HG03135 (cell line): ENCODE data around the gene OCLN.
"Not testable (repeated sequence)": the region's sequence is repeated elsewhere in the genome, so short reads cannot be mapped to it uniquely, and the experiment has no call there.

Experiments
- ATAC-seq: cut with Tn5 transposase; IDR thresholded peaks from one replicate; pipeline ENCODE4 v1.9.1; 2021; ENCODE audit warnings: mild to moderate bottlenecking, moderate library complexity; ENCODE audit not compliant: unreplicated experiment

The OCLN gene

GRCh38 chr5:69489246-69489645 is 3.3 kb upstream of the OCLN start:
- ATAC-seq: no peak

DNA sequence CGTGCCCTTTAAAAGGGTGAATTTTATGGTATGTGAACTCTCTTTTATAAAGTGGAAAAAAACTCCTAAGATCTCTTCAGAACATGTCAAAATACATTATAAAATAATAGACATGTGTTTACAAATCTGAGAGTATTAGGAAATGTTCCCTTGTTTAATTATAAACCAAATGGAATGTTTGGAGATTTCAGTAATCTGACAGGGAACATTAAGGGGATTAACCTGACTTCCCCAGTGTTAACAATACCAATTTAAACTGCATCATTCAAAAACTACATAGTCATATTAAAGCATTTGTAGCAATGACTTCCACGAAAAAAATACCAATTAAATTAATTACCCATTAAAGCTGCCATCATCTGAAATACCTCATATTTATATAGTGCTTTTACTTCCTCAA is 1.6 kb upstream of the OCLN start:
- no peak for ATAC-seq

DNA sequence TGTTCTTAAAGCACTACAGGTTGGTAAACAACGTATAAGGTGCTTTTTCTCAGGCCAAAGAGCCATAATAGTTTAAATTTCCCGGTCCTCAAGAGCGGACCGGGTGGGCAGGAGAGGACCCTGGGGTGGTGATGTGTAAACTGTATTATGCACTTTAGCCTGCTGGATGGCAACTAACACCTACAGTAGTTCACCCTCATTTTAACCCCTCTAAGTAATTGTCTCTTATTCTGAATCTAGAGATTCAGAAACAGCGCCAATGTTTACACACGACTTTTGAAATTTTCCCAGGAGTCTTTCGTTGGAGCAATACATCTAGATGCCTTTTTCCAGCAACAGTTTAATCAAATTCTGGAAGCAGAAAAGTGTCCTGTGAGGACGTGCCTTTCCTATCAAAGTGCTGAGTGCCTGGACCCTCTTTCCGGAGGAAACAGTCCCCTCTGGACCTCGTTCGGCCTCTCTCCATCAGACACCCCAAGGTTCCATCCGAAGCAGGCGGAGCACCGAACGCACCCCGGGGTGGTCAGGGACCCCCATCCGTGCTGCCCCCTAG is 676 bp upstream of the OCLN start:
- ATAC-seq: no peak

DNA sequence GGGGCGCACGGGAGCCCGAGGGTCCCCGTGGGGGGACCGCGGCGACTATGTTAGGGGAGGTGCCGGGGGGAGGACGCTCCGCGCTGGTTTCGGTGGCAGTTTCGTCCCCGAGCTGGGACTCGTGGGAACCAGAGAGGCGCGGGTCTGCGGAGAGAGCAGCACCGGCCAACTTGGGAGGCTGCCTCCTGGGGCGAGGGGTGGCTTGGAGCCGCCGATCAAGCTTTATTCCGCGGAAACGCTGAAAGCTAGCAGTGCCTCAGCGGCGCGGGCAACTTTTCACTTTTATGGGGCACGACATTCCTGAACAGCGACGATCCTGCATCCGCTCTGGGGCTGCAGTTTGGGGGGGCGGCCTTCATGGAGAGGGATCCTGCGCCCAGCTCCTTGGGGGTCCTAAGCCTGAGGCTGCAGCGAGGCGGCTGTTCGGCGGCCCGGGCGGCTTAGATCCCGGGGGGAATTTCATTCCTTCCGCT is 369 bp downstream of the OCLN start:
- no peak for ATAC-seq

- no peak for ATAC-seq
These were observed 975 bp downstream of the OCLN start for GRCh38 chr5:69493396-69494133.

DNA sequence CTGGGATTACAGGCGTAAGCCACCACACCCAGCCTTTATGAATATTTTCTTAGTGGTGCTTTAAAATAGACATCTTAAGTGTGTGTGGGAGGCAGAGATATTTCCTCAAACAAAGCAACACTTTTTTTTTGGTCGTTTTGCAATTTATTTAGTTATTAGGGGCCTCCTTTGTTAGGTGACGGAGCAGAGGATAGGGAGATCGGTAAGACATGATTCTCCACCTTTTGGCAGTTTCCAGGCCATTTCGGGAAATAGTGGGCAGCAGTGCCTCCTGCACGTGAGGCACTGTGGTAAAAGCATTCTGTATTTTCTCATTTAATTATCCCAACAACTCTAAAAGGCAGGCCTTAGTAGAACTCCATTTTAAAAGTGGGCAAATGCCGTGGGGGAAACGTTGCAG is 1.9 kb downstream of the OCLN start:
- no peak for ATAC-seq

DNA sequence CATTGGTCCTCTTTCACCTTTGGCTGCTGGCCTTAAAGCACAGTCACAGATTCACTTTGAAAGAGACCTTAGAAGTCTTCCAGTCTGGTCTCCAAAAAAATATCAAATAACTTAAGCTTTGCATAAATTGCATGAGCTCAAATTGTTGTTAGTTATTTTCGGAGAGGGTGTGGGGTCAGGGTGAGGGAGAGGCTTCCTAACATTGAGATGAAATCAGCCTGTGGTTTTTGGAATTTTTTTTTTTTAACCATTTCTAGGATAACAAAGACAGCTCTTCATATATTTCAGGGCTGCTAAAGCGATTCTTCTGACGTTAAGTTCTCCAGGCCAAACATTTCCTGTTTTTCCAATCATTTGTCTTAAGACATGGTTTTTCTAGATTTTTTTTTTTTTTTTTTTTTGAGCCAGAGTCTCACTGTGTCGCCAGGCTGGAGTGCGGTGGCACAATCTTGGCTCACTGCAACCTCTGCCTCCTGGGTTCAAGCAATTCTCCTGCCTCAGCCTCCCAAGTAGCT is 4.5 kb downstream of the OCLN start:
- no peak for ATAC-seq

DNA sequence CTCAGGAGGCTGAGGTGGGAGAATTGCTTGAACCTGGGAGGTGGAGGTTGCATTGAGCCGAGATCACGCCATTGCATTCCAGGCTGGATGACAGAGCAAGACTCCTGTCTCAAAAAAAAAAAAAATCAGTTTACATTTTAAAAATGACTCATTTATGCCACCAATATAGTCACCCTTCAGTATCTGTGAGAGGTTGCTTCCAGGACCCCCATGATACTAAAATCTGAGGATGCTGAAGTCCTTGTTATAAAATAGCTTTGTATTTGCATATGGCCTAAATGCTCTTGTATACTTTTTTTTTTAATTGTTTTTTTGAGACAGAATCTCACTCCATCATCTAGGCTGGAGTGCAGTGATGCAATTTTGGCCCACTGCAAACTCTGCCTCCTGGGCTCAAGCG is 5.8 kb downstream of the OCLN start:
- ATAC-seq: no peak

DNA sequence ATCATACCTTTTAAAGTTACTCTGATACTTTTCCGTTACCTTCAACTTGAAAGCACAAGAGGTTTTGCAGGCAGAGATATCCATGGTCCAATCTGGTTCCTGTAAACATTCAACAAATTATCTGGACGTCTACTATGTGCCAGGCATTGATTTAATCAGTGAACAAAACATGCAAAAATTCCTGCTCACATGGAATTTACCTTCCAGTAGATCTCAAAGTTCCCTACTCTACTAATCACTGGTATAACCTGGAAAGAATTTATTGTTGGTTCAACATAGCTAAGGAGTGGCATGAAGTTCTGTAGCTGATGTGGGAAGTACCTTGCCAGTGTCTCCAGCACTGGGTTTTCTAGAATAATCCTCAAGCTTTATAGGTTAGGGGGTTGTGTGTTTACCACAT is 9.8 kb downstream of the OCLN start:
- ATAC-seq: no peak

DNA sequence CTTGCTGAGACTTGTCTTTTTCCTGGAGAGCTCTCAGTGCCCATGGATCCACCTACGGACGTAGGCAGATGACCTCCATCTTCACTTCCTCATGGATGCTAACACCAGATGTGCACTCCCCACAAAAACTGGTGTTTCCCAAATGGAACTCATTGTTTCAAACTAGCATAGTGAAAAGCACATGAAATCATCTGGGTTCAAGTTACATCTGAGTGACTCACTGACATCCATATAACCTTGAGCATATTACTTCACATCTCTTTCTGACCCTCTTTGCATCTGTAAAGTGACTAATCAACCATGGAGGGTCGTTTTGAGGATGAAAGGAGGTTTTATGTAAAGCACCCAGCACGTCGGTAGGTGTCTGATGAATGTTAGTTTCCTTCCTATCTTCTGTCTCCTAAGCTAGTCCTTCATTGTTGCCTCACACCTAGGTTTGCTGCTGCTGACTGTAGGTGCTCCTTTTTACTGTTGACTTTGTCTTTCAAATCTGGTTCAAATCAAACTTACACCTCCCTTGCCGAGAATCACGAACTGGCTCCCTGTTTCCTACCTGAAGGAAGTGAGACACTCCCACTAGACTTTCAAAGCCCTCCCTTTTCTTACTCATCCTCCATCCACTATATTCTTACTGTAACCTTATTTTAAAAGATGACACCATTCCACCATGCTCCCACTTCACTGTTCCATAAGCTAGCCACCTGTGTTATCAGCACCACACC is 10.3 kb downstream of the OCLN start:
- ATAC-seq: no peak

DNA sequence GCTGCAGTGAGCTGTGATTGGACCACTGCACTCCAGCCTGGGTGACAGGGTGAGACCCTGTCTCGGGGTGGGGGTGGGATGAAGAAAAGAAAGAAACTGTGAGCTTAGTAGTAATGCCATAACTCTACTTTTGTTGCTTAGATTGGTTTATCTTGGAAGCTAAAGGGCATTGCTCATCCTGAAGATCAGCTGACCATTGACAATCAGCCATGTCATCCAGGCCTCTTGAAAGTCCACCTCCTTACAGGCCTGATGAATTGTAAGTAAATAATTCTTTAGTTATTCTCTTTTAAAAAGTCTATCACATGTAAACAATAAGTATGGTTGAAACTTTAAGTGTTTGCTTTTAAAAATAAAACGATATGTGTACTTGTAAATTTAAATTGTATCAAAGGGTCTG is 11.4 kb downstream of the OCLN start:
- ATAC-seq: no peak

GRCh38 chr5:69505306-69505705 is 12.7 kb downstream of the OCLN start:
- no peak for ATAC-seq

- ATAC-seq: no peak
These were observed 16.6 kb downstream of the OCLN start for GRCh38 chr5:69509212-69509611.

DNA sequence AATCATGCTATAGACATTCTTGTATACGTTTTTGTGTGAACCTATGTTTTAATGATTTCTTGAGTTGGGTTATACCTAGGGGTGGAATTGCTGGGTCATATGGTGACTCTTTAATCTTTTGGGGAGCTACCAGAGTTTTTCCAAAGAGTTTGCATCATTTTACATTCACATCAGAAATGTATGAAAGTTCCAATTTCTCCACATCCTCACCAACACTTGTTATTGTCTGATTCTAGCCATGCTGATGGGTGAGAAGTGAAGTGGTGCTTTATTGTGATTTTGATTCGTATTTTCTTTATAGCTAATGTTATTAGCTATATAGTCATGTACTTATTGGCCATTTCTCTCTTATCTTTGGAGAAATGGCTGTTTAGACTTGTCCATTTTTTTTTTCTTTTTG is 18.1 kb downstream of the OCLN start:
- no peak for ATAC-seq

- no peak for ATAC-seq
These were observed 20.2 kb downstream of the OCLN start for GRCh38 chr5:69512740-69513260.

- not testable (repeated sequence) for ATAC-seq
These were observed 23.0 kb downstream of the OCLN start for GRCh38 chr5:69515570-69515969.

GRCh38 chr5:69516769-69517168 is 24.2 kb downstream of the OCLN start:
- no peak for ATAC-seq

DNA sequence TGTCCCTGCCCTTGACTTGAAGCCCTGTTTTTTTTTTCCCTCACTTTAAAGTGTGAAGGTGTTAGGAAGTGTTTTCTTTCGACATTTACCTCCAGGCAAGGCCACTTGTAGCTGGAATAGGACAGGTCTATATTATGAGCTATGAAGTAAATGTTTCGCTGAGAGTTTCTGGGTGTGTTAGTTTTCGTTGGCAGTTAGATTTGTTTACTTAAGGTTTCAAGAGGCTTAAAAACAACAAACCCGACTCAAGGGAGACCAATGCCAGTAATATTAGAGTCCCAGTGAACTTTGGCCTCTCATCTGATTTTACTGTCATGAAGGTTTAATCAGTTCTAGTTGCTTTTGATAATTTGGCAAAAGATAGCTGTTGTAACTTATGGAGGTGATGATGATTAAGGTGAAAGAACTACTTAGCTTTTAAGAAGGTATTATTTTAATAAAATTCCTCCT is 25.2 kb downstream of the OCLN start:
- ATAC-seq: no peak

DNA sequence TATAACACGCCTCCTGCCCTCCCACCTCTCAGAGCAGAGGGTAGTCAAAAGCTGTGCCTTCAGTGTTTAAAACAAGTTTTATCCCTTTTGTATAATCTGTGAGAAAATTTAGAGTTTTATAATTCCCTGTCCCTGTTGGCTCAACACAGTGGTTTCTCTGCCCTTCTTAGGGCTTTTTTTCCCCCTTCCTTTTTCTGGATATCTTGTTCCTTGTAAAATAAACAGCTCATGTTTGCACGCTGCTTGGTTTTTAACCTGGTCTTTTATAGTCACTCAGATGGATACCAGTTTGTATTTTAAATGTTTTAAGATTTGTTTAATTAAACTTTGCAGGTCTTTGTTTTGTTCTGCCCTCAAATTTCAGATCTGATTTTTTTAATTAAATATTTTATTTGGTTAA is 26.7 kb downstream of the OCLN start:
- ATAC-seq: no peak

DNA sequence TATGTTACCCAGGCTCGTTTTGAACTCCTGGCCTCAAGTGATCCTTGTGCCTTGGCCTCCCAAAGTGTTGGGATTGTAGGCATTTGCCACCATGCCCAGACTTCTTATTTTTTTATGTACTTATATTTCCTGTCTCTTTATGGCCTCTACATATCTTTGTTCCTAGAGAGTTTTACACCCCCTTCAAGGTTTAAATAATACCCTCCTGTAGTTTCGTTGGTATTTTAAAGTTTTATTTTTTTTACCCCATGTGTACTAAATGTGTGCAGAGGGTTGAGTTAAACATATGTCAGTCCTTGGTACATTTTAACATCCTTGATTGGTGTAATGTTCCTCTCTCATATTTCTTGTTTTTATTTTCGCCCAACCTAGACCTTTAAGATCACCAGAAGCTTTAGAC is 29.4 kb downstream of the OCLN start:
- ATAC-seq: no peak

- no peak for ATAC-seq
These were observed 32.9 kb downstream of the OCLN start for GRCh38 chr5:69525490-69525889.

GRCh38 chr5:69526660-69527059 is 34.1 kb downstream of the OCLN start:
- ATAC-seq: no peak
